ENCODE measurements around the gene RIT1.

The RIT1 gene

GRCh38 chr1:155850345-155850744 is 60.8 kb downstream of the RIT1 start:
- peaks cover 76% of the 10 kb centered on the region for H3K36me3 ChIP-seq (ENCODE audit: insufficient read depth, insufficient read length, low read length)
- TF ChIP-seq SUZ12 (IDR thresholded peaks at IDR 0.05; ENCODE audit: extremely low read depth, insufficient read depth, insufficient read length) = no peak
- no peak for TF ChIP-seq YY1 (IDR thresholded peaks at IDR 0.05; ENCODE audit: insufficient read depth, insufficient read length)
- TF ChIP-seq ZNF274 (IDR thresholded peaks at IDR 0.05; ENCODE audit: low read depth, low read length) = no peak
- H3K27me3 ChIP-seq (ENCODE audit: insufficient read depth, insufficient read length) = no peaks in the 10 kb centered on the region
- H3K9me3 ChIP-seq (ENCODE audit: insufficient read depth, low read length) = no peaks in the 10 kb centered on the region
- H3K4me1 ChIP-seq (ENCODE audit: insufficient read depth, insufficient read length) = no peaks in the 10 kb centered on the region
- DNase-seq (ENCODE audit: low read depth, low spot score) = no peak
- no peak overlapping the region for H3K9ac ChIP-seq (ENCODE audit: insufficient read length, low read depth)
- H3K4me3 ChIP-seq (ENCODE audit: insufficient read length, low read depth) = no peak overlapping the region

GRCh38 chr1:155847823-155848529 is 63.2 kb downstream of the RIT1 start:
- no peak overlapping the region for H3K9ac ChIP-seq (ENCODE audit: insufficient read length, low read depth)
- H3K36me3 ChIP-seq (ENCODE audit: insufficient read depth, insufficient read length, low read length) = peaks cover 75% of the 10 kb centered on the region
- DNase-seq (ENCODE audit: low read depth, low spot score) = no peak
- no peaks in the 10 kb centered on the region for H3K4me1 ChIP-seq (ENCODE audit: insufficient read depth, insufficient read length)
- H3K27me3 ChIP-seq (ENCODE audit: insufficient read depth, insufficient read length) = no peaks in the 10 kb centered on the region
- no peaks in the 10 kb centered on the region for H3K9me3 ChIP-seq (ENCODE audit: insufficient read depth, low read length)
- no peak overlapping the region for H3K4me3 ChIP-seq (ENCODE audit: insufficient read length, low read depth)
- TF ChIP-seq ZNF274 (IDR thresholded peaks at IDR 0.05; ENCODE audit: low read depth, low read length) (no peak), YY1 (IDR thresholded peaks at IDR 0.05; ENCODE audit: insufficient read depth, insufficient read length) (no peak), SUZ12 (IDR thresholded peaks at IDR 0.05; ENCODE audit: extremely low read depth, insufficient read depth, insufficient read length) (no peak)

Measured in NT2/D1 (cell line).